A673 (cell line): Measurements from ENCODE around the gene CTNNA3. TPM values are rescaled to one million over a fixed set of nuclear protein-coding genes. Genes with fewer than 3 reads are reported as not detected.

ENCODE experiments used
- BruUV-seq: library from RNA; stranded (reverse); fragments of 400-500 nt; replicated peaks from 2 replicates; lab custom pipeline; 2021; lab: Mats Ljungman, UMichigan
- CTCF ChIA-PET: fragments of 300-600 bp; sonication (Branson Sonifier 250); formaldehyde crosslinking; loops from one replicate; lab custom pipeline; 2022; ENCODE audit warnings: antibody characterized with exemption; lab: Charles Lee
- POLR2A ChIA-PET: fragments of 300-600 bp; sonication (Branson Sonifier 250); formaldehyde crosslinking; loops from one replicate; lab custom pipeline; 2022; ENCODE audit warnings: antibody characterized with exemption; ENCODE audit not compliant: low non-redundant PET; lab: Charles Lee
- DNase-seq: peaks from one replicate; pipeline ENCODE4 v3.0.0-alpha.2; 2015; ENCODE audit warnings: low spot score
- H3K27ac ChIP-seq: fragments of 200-600 bp; sonication (generic); 2 replicates; pipeline ENCODE4 v1.5.1; 2016; ENCODE audit warnings: mixed run types, low read depth, mild to moderate bottlenecking, mixed read lengths, antibody characterized with exemption, low read length; ENCODE audit not compliant: poor library complexity, severe bottlenecking
- H3K27me3 ChIP-seq: fragments of 200-600 bp; sonication (generic); replicated peaks from 2 replicates; pipeline ENCODE4 v1.6.1; 2017; ENCODE audit warnings: mixed run types, low read depth, mild to moderate bottlenecking, mixed read lengths, antibody characterized with exemption, low read length; ENCODE audit not compliant: insufficient read depth, poor library complexity
- H3K36me3 ChIP-seq: fragments of 200-600 bp; sonication (generic); 2 replicates; pipeline ENCODE4 v1.6.1; 2016; ENCODE audit warnings: mixed run types, mild to moderate bottlenecking, mixed read lengths, antibody characterized with exemption, low read length; ENCODE audit not compliant: insufficient read depth, poor library complexity, severe bottlenecking
- H3K4me1 ChIP-seq: fragments of 200-600 bp; sonication (generic); 2 replicates; pipeline ENCODE4 v1.6.1; 2017; ENCODE audit warnings: mixed run types, mild to moderate bottlenecking, mixed read lengths, antibody characterized with exemption, low read length; ENCODE audit not compliant: insufficient read depth, poor library complexity, severe bottlenecking
- H3K4me3 ChIP-seq: fragments of 200-600 bp; sonication (generic); 2 replicates; pipeline ENCODE4 v1.5.1; 2016; ENCODE audit warnings: low read depth, mixed run types, mild to moderate bottlenecking, mixed read lengths, low read length; ENCODE audit not compliant: poor library complexity, severe bottlenecking
- H3K9me3 ChIP-seq: fragments of 200-600 bp; sonication (generic); 2 replicates; pipeline ENCODE4 v1.6.1; 2016; ENCODE audit warnings: mixed run types, low read depth, mild to moderate bottlenecking, mixed read lengths, antibody characterized with exemption, low read length; ENCODE audit not compliant: poor library complexity, severe bottlenecking
- CTCF ChIP-seq: fragments of 300-800, 200-600 bp; sonication (generic); conservative IDR thresholded peaks from 2 replicates; pipeline ENCODE4 v1.5.1; 2017; ENCODE audit warnings: low read depth, mild to moderate bottlenecking, antibody characterized with exemption, low read length, moderate library complexity, mixed read lengths
- EZH2 ChIP-seq: fragments of 200-600 bp; sonication (generic); IDR thresholded peaks from 2 replicates; pipeline ENCODE4 v1.6.1; 2017; ENCODE audit warnings: borderline replicate concordance, low read depth, mild to moderate bottlenecking, mixed read lengths, antibody characterized with exemption, low read length; ENCODE audit not compliant: poor library complexity, severe bottlenecking
- intact Hi-C: fragments of 100-400 bp; cut with micrococcal nuclease; formaldehyde crosslinking; loops from one replicate; pipeline ENCODE4 v1.10.0; 2022; ENCODE audit not compliant: unreplicated experiment
- total RNA-seq: library from RNA; stranded (reverse); gene quantifications from 2 replicates; pipeline ENCODE4 v1.2.3, GENCODE V29; 2021

Gene CTNNA3
- total RNA-seq, 1 experiment from 2014 or later = not detected

DNA sequence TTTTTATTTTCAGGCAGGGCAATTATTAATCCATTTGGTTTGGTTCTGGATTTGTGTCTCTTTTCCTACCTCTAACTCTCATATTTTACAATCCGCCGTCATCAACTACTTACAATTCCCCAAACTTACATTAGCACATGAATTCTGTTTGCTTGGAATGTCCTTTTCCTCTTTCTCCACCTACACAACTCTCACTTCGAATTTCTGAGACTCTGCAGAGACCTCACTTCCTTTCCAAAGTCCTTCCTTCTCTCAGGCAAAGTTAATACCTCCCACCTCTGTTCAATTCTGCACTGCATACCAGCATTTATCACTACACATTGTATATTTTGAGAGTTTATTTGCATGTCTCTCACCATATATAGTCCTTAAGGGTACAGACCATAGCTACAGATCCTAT is 892.8 kb downstream of the CTNNA3 start:
- TF ChIP-seq CTCF (no peak), EZH2 (no peak)
- no peak for DNase-seq
- no peaks in the 10 kb centered on the region for H3K4me1 ChIP-seq
- POLR2A ChIA-PET = no interaction called here
- intact Hi-C loops = no loop called here
- no TSS peak for BruUV-seq
- H3K27me3 ChIP-seq = no peaks in the 10 kb centered on the region
- no peaks in the 10 kb centered on the region for H3K9me3 ChIP-seq
- CTCF ChIA-PET = no interaction called here
- no peaks in the 10 kb centered on the region for H3K36me3 ChIP-seq
- H3K4me3 ChIP-seq = no peak overlapping the region
- H3K27ac ChIP-seq = no peak overlapping the region

DNA sequence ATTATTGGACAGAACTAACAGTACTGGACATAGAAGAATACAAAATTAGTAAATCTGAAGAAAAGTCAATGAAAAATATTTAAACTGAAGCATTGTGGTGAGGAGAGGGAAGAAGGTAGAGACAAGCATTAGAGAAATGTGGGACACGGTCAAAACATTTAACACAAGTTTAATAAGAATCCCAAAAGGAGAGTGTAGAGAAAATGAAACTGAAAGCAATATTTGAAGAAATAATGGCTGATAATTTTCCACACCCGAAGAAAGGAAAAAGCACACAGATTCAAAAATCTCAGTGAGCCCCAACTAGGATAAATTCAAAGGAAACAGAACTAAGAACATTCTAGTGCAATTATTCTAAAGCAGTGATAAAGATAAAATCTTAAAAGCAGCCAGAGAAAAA is 896.5 kb downstream of the CTNNA3 start:
- Histone ChIP-seq H3K4me3 (no peak overlapping the region), H3K36me3 (no peaks in the 10 kb centered on the region), H3K9me3 (no peaks in the 10 kb centered on the region), H3K4me1 (no peaks in the 10 kb centered on the region), H3K27ac (no peak overlapping the region), H3K27me3 (no peaks in the 10 kb centered on the region)
- ChIA-PET CTCF (no interaction called here), POLR2A (no interaction called here)
- TF ChIP-seq CTCF = no peak
- no peak for TF ChIP-seq EZH2
- no peak for DNase-seq
- intact Hi-C loops = no loop called here
- no TSS peak for BruUV-seq

DNA sequence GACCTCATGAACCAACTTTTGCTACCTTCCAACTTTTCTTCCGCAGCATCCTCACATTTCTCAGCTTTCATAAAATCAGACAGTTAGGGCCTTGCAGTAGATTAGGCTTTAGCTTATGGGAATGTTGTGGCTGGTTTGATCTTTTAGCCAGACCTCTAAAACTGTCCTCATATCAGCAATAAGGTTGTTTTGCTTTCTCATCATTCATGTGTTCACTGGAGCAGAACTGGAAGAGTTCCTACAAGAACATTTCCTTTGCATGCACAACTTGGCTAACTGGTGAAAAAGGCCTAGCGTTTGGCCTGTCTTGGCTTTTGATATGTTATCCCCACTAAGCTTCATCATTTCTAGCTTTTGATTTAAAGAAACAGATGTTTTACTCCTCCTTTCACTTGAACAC is 900.1 kb downstream of the CTNNA3 start:
- H3K36me3 ChIP-seq = no peaks in the 10 kb centered on the region
- ChIA-PET POLR2A (no interaction called here), CTCF (no interaction called here)
- TF ChIP-seq CTCF (no peak), EZH2 (no peak)
- no peaks in the 10 kb centered on the region for H3K4me1 ChIP-seq
- BruUV-seq = no TSS peak
- intact Hi-C loops = no loop called here
- no peak for DNase-seq
- H3K4me3 ChIP-seq = no peak overlapping the region
- H3K9me3 ChIP-seq = no peaks in the 10 kb centered on the region
- H3K27me3 ChIP-seq = no peaks in the 10 kb centered on the region
- no peak overlapping the region for H3K27ac ChIP-seq
